Measurements from ENCODE around the gene BMPR1B. TPM values are rescaled to one million over a fixed set of nuclear protein-coding genes. Genes with fewer than 3 reads are reported as not detected.

BMPR1B gene
- polyA plus RNA-seq, 6 donors from 2014 or later, result not detected

DNA sequence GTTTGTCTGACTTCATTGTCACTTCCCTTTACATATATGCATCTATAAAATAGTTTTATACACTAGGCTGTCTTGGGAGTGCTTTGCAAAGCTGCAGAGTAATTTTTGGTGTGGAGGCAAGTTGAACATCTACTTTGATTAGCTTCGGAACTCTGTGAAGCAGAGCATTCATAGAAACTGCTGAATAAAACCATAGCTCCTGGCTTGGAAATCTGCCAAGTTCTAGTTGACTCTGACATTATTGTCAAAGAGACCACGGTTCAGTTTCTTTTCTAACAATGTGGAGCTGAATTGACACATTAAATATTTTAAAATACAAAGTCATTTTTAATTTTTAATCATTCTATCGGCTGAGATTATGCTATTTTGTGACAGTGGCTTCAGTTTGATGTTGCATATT is 335.0 kb downstream of the BMPR1B start:
- no peaks in the 10 kb centered on the region for H3K27me3 Mint-ChIP-seq
- H3K36me3 Mint-ChIP-seq, result no peaks in the 10 kb centered on the region
- DNase-seq, result no peak
- no peak overlapping the region for H3K27ac Mint-ChIP-seq
- no peaks in the 10 kb centered on the region for H3K9me3 Mint-ChIP-seq
- no peak overlapping the region for H3K4me3 Mint-ChIP-seq
- ATAC-seq (ENCODE audit: low read depth in 2 of 2), result no peak
- H3K4me1 Mint-ChIP-seq, result no peaks in the 10 kb centered on the region

DNA sequence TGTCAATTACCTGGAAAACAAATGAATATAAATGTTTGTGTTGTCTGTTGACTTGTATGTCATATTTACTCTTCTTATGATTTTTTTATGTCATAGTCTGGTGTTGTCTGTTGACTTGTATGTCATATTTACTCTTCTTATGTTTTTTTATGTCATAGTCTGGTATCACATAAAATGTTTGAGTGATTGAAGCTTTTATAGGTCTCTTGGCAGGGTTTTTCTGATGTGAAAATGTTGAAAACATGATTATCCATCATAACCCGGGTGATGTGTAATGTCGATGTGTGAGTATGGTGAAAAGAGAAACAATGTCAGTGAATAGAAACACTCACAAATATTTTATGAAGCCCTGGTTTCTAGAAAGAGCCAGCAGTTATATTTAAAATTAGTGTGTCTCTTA is 335.7 kb downstream of the BMPR1B start:
- no peak for ATAC-seq (ENCODE audit: low read depth in 2 of 2)
- H3K36me3 Mint-ChIP-seq, result no peaks in the 10 kb centered on the region
- H3K27ac Mint-ChIP-seq, result no peak overlapping the region
- no peaks in the 10 kb centered on the region for H3K4me1 Mint-ChIP-seq
- no peaks in the 10 kb centered on the region for H3K27me3 Mint-ChIP-seq
- no peaks in the 10 kb centered on the region for H3K9me3 Mint-ChIP-seq
- no peak overlapping the region for H3K4me3 Mint-ChIP-seq
- no peak for DNase-seq

DNA sequence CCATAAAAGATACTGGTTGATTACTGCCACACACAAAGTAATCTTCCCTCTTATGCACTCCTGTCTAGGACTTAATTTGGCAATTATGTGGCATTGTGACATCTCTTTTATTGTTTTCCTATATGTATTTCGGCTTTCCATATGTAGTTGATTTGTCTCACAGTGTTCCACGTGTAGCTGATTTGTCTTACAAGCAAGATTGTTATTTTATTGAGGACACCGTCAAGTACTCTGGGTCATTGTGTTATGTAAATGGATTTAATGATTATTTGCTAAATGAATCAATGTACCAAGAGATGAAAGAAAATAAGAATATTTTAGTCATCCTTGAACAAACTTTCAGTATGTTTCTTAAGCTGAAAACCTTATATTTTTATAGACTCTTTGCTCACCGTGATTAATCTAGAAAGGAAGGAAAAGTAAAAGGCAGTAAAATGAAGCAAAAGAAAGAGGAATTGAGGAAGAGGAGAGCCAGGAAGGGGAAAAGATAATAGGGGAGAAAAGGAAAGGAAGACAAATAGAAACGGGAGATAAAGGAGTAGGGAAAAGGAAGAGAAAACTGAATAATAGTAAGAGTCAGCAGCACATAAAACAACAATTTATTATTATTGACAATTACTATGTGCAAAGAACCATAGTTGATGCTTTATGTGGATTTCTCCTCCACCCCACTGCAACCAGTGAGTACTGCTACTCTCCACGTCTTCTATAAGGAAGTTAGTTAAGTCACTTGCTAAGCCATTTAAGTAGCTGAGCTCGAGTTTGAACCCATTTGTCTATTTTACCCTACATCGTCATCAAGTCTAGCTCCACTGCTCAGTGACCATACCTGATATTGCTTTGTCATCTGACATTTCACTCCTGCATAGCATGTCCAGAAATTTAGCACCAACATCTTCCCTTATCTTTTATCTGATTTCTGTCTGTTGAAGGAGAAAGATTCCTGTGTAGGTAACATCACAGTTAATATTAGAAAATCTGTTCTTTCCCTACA is 336.5 kb downstream of the BMPR1B start:
- no peak for DNase-seq
- Mint-ChIP-seq H3K27ac (no peak overlapping the region), H3K9me3 (no peaks in the 10 kb centered on the region), H3K27me3 (no peaks in the 10 kb centered on the region), H3K36me3 (no peaks in the 10 kb centered on the region), H3K4me3 (no peak overlapping the region), H3K4me1 (no peaks in the 10 kb centered on the region)
- ATAC-seq (ENCODE audit: low read depth in 2 of 2), result no peak

DNA sequence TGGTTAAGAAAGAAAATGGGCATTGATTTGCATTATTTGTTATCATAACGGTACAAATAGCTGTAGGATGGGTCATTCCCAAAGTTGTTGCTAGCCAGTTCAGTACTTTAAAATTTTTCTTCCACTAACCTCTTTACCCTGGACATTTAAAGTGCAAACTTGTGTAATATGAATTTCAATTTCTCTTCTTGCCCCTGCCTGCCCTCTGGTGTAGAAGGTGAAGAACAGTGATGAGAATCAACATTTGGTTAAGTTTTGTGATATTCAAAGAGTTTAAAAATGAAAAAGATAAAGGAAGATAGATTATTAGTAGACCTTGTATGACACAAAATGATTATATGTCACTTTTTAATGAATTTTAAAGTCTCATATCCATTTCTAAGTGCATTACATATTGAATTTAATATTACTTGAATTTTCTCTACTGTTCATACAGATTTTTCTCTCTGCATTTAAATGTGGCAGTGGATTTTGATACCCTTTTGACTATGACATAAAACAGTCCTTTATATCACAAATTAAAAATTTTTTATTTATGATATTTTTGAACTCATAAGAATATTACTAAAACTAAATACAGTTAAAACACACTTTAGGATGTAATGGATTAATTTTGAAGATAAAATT is 337.7 kb downstream of the BMPR1B start:
- no peak for ATAC-seq (ENCODE audit: low read depth in 2 of 2)
- no peaks in the 10 kb centered on the region for H3K27me3 Mint-ChIP-seq
- no peak for DNase-seq
- H3K4me1 Mint-ChIP-seq, result no peaks in the 10 kb centered on the region
- H3K9me3 Mint-ChIP-seq, result no peaks in the 10 kb centered on the region
- H3K36me3 Mint-ChIP-seq, result no peaks in the 10 kb centered on the region
- no peak overlapping the region for H3K4me3 Mint-ChIP-seq
- H3K27ac Mint-ChIP-seq, result no peak overlapping the region

DNA sequence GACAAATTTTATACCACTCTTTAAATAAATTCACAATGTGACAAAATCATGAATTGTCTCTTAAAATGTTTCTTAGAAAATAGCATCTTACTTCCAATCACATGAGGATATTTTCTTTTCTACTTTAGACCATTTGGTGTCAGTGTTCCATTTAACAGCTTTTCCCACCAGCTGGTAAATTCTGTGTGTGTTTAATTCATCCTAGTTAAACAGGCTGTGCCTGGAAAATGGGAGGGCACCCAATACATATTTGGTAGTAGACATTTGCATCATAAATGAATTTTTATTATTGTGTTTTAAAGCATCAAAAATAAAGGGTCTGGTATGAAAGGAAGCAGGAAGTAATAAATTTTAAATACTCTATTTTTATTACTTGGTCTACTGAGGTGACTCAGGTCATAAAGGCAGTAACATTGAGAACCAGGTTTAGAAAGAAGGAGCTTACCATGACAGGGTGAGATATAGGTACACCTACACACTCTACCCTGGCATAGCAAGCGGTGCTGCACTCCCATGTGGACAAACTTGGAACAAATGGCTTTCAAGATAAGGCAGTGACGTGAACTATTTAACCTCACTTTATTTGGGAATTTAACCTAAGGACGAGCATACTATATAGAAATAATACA is 344.5 kb downstream of the BMPR1B start:
- Mint-ChIP-seq H3K4me1 (no peaks in the 10 kb centered on the region), H3K36me3 (no peaks in the 10 kb centered on the region)

DNA sequence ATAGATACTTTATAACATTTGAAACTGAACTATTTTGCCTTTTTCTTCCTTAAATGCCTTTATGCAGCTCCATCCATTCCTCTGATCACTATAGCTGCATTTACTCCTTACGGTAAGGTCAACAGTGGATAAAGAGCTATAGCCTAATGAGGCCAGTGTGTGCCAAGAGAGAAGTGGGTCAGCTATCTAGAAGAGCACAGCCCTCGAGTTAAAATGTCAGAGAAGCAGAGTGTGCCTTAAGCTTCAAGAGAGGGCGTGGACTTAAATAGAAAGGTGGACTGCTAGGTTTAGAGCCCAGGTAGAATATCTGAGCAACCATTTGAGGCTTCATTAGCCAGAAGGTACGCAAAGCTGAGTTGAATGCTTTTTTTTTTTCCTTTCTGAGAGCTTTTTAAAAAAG is 347.4 kb downstream of the BMPR1B start:
- Mint-ChIP-seq H3K4me1 (no peaks in the 10 kb centered on the region), H3K9me3 (no peaks in the 10 kb centered on the region), H3K4me3 (no peak overlapping the region), H3K27me3 (no peaks in the 10 kb centered on the region), H3K27ac (no peak overlapping the region), H3K36me3 (no peaks in the 10 kb centered on the region)
- ATAC-seq (ENCODE audit: low read depth in 2 of 2) (no peak), DNase-seq (no peak)

More for the DNA sequence above, 344.5 kb downstream of the BMPR1B start:
- no peak overlapping the region for H3K27ac Mint-ChIP-seq
- no peak for DNase-seq
- no peak overlapping the region for H3K4me3 Mint-ChIP-seq
- no peaks in the 10 kb centered on the region for H3K9me3 Mint-ChIP-seq
- no peak for ATAC-seq (ENCODE audit: low read depth in 2 of 2)
- no peaks in the 10 kb centered on the region for H3K27me3 Mint-ChIP-seq

DNA sequence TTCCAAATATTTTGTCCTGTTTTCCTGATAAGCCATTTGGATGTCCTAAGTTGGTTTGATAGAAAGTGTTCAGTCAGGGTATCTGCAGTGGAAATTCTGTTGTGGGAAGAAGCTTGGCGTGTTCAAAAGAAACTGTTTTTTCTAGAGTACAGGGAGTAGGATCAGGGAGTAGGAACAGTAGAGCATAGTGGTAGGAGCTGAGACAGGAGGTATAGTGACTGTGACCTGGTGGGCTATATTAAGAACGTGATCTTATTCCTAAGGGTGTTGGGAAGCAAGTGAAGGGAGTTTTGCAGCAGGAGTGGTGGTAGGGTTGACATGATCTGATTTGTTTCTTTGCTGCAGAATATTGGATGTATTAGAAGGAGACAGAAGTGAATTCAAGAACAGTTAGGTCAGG is 348.2 kb downstream of the BMPR1B start:
- ATAC-seq (ENCODE audit: low read depth in 2 of 2) (no peak), DNase-seq (no peak)
- Mint-ChIP-seq H3K27ac (no peak overlapping the region), H3K4me1 (no peaks in the 10 kb centered on the region), H3K27me3 (no peaks in the 10 kb centered on the region), H3K36me3 (no peaks in the 10 kb centered on the region), H3K9me3 (no peaks in the 10 kb centered on the region), H3K4me3 (no peak overlapping the region)

DNA sequence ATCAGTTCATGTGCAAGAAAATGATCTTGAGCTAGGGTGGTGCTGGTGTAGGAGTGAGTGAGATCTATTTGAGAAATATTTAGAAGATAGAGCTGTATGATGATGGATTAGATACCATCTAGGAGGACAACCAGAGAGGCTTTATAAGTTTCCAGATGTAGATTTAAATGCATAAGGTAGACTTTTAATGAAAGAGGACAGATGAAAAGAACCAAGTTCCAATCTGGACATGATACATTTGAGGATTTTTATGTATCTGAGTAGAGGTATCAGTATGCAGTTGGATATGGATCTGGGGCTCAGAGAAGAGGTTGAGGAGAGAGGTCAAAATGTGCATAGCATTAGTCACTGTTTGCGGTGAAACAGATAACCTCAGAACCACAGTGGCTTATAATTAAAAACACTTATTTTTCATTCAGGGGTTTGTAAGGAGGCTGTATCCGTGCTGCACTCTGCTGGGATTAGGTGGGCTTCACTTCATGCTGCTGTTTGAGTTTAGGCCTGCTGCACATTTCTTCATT is 348.7 kb downstream of the BMPR1B start:
- DNase-seq (no peak), ATAC-seq (ENCODE audit: low read depth in 2 of 2) (no peak)
- Mint-ChIP-seq H3K4me3 (no peak overlapping the region), H3K27ac (no peak overlapping the region), H3K4me1 (no peaks in the 10 kb centered on the region), H3K9me3 (no peaks in the 10 kb centered on the region), H3K27me3 (no peaks in the 10 kb centered on the region), H3K36me3 (no peaks in the 10 kb centered on the region)

DNA sequence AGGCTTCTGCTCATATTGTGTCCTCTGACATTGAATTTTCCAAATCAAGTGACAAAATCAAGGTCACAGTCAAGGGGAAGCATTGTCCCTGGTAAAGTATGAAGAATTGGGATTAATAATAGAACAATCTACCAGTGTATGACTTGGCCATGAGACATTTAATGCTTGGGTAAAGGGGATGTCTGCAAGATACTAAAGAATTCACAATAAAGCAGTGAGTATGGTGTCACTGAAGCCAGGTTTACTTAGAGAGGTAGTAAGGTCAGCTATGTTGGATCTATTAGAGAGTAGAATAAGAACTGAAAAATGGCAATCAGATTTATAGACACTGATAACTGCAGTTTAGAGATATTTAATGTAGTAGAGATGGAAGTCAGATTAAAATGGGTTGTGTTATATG is 349.2 kb downstream of the BMPR1B start:
- no peak for DNase-seq
- Mint-ChIP-seq H3K36me3 (no peaks in the 10 kb centered on the region), H3K4me3 (no peak overlapping the region), H3K4me1 (no peaks in the 10 kb centered on the region), H3K27me3 (no peaks in the 10 kb centered on the region), H3K9me3 (no peaks in the 10 kb centered on the region), H3K27ac (no peak overlapping the region)
- no peak for ATAC-seq (ENCODE audit: low read depth in 2 of 2)

DNA sequence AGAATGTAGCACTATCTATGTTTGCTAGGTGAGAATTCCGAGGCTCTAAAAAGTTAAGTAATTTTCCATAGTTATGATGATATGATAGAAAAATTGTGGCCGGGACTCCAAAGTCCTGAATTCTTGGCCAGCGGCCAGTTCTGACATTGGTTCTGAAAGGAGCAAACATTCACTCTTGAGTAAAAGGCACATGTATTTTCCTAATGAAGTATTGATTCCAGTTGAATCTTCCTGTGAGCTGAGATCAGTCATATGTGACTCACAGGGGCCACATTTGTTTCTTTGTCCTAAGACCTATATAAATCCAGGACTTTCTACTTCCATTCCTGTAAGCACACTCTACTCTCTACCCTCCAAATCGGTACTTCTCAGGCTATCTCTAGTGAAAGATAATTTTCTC is 349.9 kb downstream of the BMPR1B start:
- no peaks in the 10 kb centered on the region for H3K9me3 Mint-ChIP-seq
- H3K27me3 Mint-ChIP-seq, result no peaks in the 10 kb centered on the region
- H3K4me1 Mint-ChIP-seq, result no peaks in the 10 kb centered on the region
- DNase-seq (no peak), ATAC-seq (ENCODE audit: low read depth in 2 of 2) (no peak)
- no peak overlapping the region for H3K4me3 Mint-ChIP-seq
- no peak overlapping the region for H3K27ac Mint-ChIP-seq
- H3K36me3 Mint-ChIP-seq, result no peaks in the 10 kb centered on the region

DNA sequence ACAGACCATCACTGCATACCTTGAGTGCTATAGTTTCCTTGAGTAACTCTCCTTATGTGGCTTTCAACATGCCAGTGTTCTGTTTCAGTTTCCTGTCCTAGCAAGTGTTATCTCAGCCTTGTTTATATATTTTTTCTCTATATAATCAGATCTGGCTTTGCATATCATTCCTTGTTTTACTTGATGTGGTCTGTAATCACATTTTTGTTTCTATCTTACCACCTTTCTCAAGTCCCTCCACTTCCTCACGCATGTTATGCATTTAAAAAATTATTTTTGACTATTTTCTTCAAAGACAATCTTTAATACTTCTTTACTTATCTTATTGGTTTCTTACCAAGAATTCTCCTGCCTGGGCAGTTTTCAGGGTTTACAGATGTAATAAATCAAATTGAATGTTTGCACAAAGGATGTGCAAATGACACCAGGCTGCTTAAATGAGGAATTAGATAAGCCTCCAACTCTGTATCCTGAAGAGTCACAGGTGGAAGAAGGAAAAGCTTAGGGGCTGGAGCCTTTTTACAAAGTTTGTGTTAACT is 351.2 kb downstream of the BMPR1B start:
- ATAC-seq (ENCODE audit: low read depth in 2 of 2), result no peak
- no peaks in the 10 kb centered on the region for H3K36me3 Mint-ChIP-seq
- H3K4me1 Mint-ChIP-seq, result no peaks in the 10 kb centered on the region
- no peak for DNase-seq
- H3K4me3 Mint-ChIP-seq, result no peak overlapping the region
- H3K27ac Mint-ChIP-seq, result no peak overlapping the region
- H3K9me3 Mint-ChIP-seq, result no peaks in the 10 kb centered on the region
- H3K27me3 Mint-ChIP-seq, result no peaks in the 10 kb centered on the region

DNA sequence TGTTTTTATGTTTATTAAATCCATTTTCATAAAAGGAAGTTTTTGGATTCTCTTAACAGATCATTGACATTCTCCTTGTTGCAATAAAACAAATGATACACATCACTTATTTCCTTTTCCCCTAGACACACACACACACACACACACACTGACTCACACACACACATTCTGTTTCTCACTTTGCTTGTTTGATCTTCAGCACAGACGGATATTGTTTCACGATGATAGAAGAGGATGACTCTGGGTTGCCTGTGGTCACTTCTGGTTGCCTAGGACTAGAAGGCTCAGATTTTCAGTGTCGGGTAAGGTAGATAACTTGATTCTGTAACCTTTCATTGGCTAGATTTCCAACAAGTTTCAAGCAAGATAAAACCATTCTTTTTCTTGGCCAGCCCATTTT is 356.8 kb downstream of the BMPR1B start:
- no peak for ATAC-seq (ENCODE audit: low read depth in 2 of 2)
- no peak for DNase-seq
- H3K27me3 Mint-ChIP-seq, result peaks cover 0 to 6% (median 0%) of the 10 kb centered on the region in 3 donors

DNA sequence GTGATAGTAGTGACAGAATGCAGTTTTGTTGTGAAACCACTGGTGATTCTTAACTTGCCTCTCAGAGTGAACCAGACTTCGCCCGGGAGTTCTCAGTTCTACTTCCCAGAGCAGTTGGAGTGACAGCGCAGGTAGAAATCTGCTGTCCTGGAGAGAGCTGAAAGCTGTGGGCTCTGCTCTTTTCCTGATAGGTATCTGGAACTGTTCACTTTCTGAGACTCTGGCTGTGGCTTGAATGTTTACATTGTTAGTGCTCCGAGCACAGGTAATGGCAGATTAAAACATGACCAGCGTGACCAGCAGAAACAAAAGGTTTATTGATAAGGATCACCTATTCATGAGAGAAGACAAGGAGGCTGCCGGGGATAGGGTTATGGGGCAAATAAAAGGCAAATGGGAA is 360.7 kb downstream of the BMPR1B start:
- no peak overlapping the region for H3K27ac Mint-ChIP-seq
- H3K36me3 Mint-ChIP-seq, result no peaks in the 10 kb centered on the region
- ATAC-seq (ENCODE audit: low read depth in 2 of 2), result no peak
- no peaks in the 10 kb centered on the region for H3K4me1 Mint-ChIP-seq
- no peak for DNase-seq
- no peaks in the 10 kb centered on the region for H3K9me3 Mint-ChIP-seq
- no peak overlapping the region for H3K4me3 Mint-ChIP-seq
- peaks cover 0 to 6% (median 0%) of the 10 kb centered on the region in 3 donors for H3K27me3 Mint-ChIP-seq

More for the DNA sequence above, 356.8 kb downstream of the BMPR1B start:
- Mint-ChIP-seq H3K4me3 (no peak overlapping the region), H3K4me1 (no peaks in the 10 kb centered on the region), H3K9me3 (no peaks in the 10 kb centered on the region), H3K27ac (no peak overlapping the region), H3K36me3 (no peaks in the 10 kb centered on the region)

Data from naive B cell (primary cell).